CD4-positive, alpha-beta T cell (primary cell): ENCODE results near the gene PNPLA7. TPM values are rescaled to one million over a fixed set of nuclear protein-coding genes. Genes with fewer than 3 reads are reported as not detected.

ENCODE experiments used
- ATAC-seq: fragments of 200-7000 bp; cut with Tn5 transposase; one replicate; pipeline ENCODE4 v1.10.0; 2022; ENCODE audit warnings: mild to moderate bottlenecking; ENCODE audit not compliant: poor library complexity
- CTCF ChIA-PET: fragments of 350-600 bp; sonication (Branson Sonifier 250); formaldehyde crosslinking; loops from one replicate; lab custom pipeline; 2021; ENCODE audit warnings: antibody characterized with exemption, inconsistent platforms; lab: Charles Lee
- POLR2A ChIA-PET: fragments of 350-600 bp; sonication (Branson Sonifier 250); formaldehyde crosslinking; loops from one replicate; lab custom pipeline; 2021; ENCODE audit warnings: antibody characterized with exemption, inconsistent platforms; lab: Charles Lee
- DNase-seq, 14 experiments: peaks; one replicate each; pipeline ENCODE4 v3.0.0-alpha.2; 2013 to 2020; ENCODE audit warnings: mixed read lengths in 2 of 14
- H3K27ac ChIP-seq, 2 donors: one replicate each; pipeline versions ENCODE4 v1.5.1 to v1.7.0; 2013; ENCODE audit warnings: low read length in 2 of 2, low read depth in 1 of 2, mild to moderate bottlenecking in 1 of 2
- H3K27me3 ChIP-seq, 2 experiments: 1 replicate in 1 of 2; 2 replicates in 1 of 2; pipeline versions ENCODE4 v1.6.1 to v1.7.0; 2013; ENCODE audit warnings: low read length in 2 of 2, control low read depth in 1 of 2, mild to moderate bottlenecking in 1 of 2, moderate library complexity in 1 of 2; ENCODE audit not compliant: insufficient read depth in 2 of 2, control insufficient read depth in 1 of 2
- H3K36me3 ChIP-seq: one replicate; pipeline ENCODE4 v1.6.1; 2013; ENCODE audit warnings: low read length, control low read depth; ENCODE audit not compliant: insufficient read depth
- H3K4me1 ChIP-seq: one replicate; pipeline ENCODE4 v1.6.1; 2013; ENCODE audit warnings: low read length, control low read depth; ENCODE audit not compliant: insufficient read depth
- H3K4me3 ChIP-seq: one replicate; pipeline ENCODE4 v1.5.1; 2013; ENCODE audit warnings: mild to moderate bottlenecking, low read length, moderate library complexity
- H3K9me3 ChIP-seq, 2 experiments: 1 replicate in 1 of 2; 2 replicates in 1 of 2; pipeline versions ENCODE4 v1.6.1 to v1.7.0; 2013; ENCODE audit warnings: low read length in 2 of 2, mild to moderate bottlenecking in 2 of 2, control low read depth in 1 of 2, moderate library complexity in 1 of 2; ENCODE audit not compliant: control insufficient read depth in 1 of 2, insufficient read depth in 1 of 2
- H3K27ac Mint-ChIP-seq: one replicate; pipeline ENCODE4 v1.8.0; 2020; ENCODE audit warnings: mixed read lengths
- H3K27me3 Mint-ChIP-seq: one replicate; pipeline ENCODE4 v1.8.0; 2021; ENCODE audit warnings: mixed read lengths
- H3K36me3 Mint-ChIP-seq: one replicate; pipeline ENCODE4 v1.8.0; 2021; ENCODE audit warnings: low read depth, mixed read lengths
- H3K4me1 Mint-ChIP-seq: one replicate; pipeline ENCODE4 v1.8.0; 2021; ENCODE audit warnings: low read depth, mixed read lengths
- H3K4me3 Mint-ChIP-seq: one replicate; pipeline ENCODE4 v1.8.0; 2020; ENCODE audit warnings: mild to moderate bottlenecking, mixed read lengths
- H3K9me3 Mint-ChIP-seq: one replicate; pipeline ENCODE4 v1.8.0; 2020; ENCODE audit warnings: mixed read lengths
- intact Hi-C, 2 experiments: fragments of 100-400 bp; cut with DNase I in 1 of 2; cut with micrococcal nuclease in 1 of 2; formaldehyde crosslinking; loops; one replicate each; pipeline versions ENCODE4 v1.15.1 to v1.9.0; 2023 to 2025; cut with DNase I, micrococcal nuclease
- total RNA-seq, 174 experiments: library from RNA in 2 of 174; stranded (reverse) in 2 of 174; gene quantifications; one replicate each; pipeline ENCODE4 v1.2.3 and lab custom pipeline; 2021 to 2026
- TF ChIP-seq, protein P1 (sequence below): fragments of 200-600 bp; IDR thresholded peaks from one replicate; pipeline ENCODE4 v1.8.0; 2022; ENCODE audit warnings: antibody characterized with exemption, mild to moderate bottlenecking

PNPLA7 gene
- total RNA-seq, 2 experiments from 2014 or later: 7.8 to 8.4 TPM

DNA sequence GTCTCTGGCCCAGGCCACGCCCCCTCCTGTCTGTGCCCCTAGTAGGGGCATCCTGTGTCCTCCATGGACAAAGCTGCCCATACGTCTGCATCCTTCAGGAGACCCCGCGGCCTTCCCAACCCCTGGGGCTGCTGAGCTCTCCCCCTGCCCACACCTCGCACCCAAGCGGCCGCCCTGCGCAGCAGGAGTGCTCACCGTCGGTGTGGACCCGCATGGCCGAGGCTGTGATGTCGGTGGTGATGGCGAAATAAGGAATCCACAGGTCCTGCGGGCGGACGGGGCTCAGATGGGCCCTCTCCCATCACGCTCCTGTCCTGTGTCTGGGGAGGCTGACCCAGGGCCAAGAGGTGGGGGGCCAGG, 86.3 kb downstream of the PNPLA7 start:
- no peaks in the 10 kb centered on the region for H3K36me3 ChIP-seq
- H3K27ac Mint-ChIP-seq: no peak overlapping the region
- H3K27ac ChIP-seq: no peak overlapping the region
- H3K36me3 Mint-ChIP-seq: no peaks in the 10 kb centered on the region
- TF ChIP-seq, protein P1, sequence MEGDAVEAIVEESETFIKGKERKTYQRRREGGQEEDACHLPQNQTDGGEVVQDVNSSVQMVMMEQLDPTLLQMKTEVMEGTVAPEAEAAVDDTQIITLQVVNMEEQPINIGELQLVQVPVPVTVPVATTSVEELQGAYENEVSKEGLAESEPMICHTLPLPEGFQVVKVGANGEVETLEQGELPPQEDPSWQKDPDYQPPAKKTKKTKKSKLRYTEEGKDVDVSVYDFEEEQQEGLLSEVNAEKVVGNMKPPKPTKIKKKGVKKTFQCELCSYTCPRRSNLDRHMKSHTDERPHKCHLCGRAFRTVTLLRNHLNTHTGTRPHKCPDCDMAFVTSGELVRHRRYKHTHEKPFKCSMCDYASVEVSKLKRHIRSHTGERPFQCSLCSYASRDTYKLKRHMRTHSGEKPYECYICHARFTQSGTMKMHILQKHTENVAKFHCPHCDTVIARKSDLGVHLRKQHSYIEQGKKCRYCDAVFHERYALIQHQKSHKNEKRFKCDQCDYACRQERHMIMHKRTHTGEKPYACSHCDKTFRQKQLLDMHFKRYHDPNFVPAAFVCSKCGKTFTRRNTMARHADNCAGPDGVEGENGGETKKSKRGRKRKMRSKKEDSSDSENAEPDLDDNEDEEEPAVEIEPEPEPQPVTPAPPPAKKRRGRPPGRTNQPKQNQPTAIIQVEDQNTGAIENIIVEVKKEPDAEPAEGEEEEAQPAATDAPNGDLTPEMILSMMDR: no peak
- intact Hi-C loops: loop anchor here in 1 of 2 experiments (2.0 to 5.0 kb wide), 2 partner anchors 89 to 162 kb away; partner anchors contain the start of gene NRARP
- H3K9me3 ChIP-seq: no peaks in the 10 kb centered on the region
- no peak for ATAC-seq
- CTCF ChIA-PET: no interaction called here
- POLR2A ChIA-PET: no interaction called here
- peaks cover 43% of the 10 kb centered on the region for H3K4me1 ChIP-seq
- peaks cover 27% of the 10 kb centered on the region for H3K4me1 Mint-ChIP-seq
- no peaks in the 10 kb centered on the region for H3K9me3 Mint-ChIP-seq
- no peaks in the 10 kb centered on the region for H3K27me3 ChIP-seq
- H3K27me3 Mint-ChIP-seq: no peaks in the 10 kb centered on the region
- H3K4me3 ChIP-seq: no peak overlapping the region
- peak in 1 of 14 experiments; percentile 34 for DNase-seq
- no peak overlapping the region for H3K4me3 Mint-ChIP-seq

DNA sequence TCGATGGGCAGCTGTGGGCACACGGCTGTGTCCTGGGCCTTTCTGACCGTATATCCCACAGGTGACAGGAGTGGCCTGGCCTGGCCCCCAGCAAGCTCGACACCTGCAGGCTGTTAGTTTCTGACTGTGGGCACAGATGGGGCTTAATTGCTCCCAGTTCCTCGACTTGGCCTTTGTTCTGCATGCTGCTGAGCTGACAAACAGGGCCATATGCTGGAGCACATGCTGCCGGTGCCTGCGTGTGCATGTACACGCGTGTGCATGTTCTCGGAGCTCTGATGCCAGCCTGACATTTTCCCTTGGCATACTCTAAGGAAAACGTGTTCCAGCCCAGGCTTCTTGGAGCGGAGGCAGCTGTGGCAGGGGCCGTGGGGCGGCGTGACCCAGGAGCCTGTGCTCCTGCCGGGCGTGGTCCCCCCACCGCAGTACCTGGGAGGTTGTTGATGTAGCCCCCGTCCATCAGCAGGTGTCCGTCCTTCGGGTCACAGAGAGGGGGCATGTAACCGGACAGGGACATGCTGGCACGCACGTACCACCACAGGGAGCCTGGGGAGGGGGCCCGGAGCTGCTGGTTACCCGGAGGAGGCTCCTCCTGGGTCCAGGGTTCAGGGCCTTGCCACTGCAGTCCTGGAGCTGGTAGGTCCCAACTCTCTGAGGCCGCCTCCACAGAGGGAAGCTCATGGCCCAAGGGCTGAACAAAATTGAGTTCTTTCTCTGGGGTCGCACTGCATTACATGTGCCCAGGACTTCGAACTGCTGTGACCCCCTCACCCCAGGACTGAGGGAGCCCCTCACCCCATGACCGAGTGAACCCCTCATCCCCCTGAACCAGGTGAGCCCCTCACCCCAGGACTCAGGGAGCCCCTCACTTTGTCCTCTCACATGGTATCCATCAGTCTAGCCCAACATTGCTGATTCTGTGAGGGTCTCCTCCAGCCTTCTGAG, 86.9 kb downstream of the PNPLA7 start:
- Histone ChIP-seq H3K4me1 (peaks cover 47% of the 10 kb centered on the region), H3K27me3 (no peaks in the 10 kb centered on the region), H3K36me3 (no peaks in the 10 kb centered on the region), H3K27ac (no peak overlapping the region), H3K9me3 (no peaks in the 10 kb centered on the region), H3K4me3 (no peak overlapping the region)
- peak overlapping the region; percentile 95 for H3K27ac Mint-ChIP-seq
- POLR2A ChIA-PET: interaction anchor here (1.0 to 2.3 kb wide), 5 partner anchors 14 to 76 kb away, joined by 3 to 9 read pairs (median 4); partner anchors contain the start of genes EXD3 and NOXA1
- no peaks in the 10 kb centered on the region for H3K27me3 Mint-ChIP-seq
- H3K36me3 Mint-ChIP-seq: no peaks in the 10 kb centered on the region
- intact Hi-C loops: loop anchor here in 1 of 2 experiments (2.0 to 5.0 kb wide), 2 partner anchors 90 to 161 kb away; partner anchors contain the start of gene NRARP
- CTCF ChIA-PET: no interaction called here
- H3K9me3 Mint-ChIP-seq: no peaks in the 10 kb centered on the region
- TF ChIP-seq, protein P1: no peak
- H3K4me1 Mint-ChIP-seq: peaks cover 27% of the 10 kb centered on the region
- DNase-seq: no peak
- ATAC-seq: no peak
- peak overlapping the region; percentile 56 for H3K4me3 Mint-ChIP-seq

DNA sequence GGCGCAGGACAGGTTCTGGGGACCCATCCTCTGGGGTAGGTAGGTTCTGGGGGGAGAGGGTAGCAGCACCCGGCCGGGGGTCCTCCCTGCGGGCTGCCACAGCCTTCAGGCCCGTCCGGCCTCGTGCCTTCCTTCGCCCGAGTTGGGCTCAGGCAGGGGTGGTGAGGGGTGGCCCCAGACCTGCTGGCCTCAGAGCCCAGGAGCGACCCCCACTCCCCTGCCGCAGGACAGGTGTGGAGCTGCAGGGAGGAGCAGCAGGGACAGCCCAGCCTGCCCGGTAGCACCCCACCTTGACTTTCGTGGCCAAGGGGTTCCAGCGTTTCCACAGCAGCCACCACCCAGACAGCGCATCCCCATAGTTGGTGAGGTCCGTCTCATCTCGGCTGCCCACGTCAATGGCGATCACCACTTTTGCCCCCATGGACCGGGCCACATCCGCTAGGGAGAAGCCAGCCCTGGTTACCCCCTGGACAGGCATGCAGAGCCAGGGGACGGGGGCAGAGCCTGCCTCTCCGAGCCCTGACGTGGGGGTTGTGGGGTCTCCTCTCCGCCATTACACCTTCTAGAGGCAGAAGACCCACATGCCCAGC, 87.7 kb downstream of the PNPLA7 start:
- no peaks in the 10 kb centered on the region for H3K27me3 Mint-ChIP-seq
- H3K9me3 Mint-ChIP-seq: no peaks in the 10 kb centered on the region
- intact Hi-C loops: loop anchor here in 1 of 2 experiments (2.0 to 5.0 kb wide), 2 partner anchors 90 to 160 kb away; partner anchors contain the start of gene NRARP
- peak overlapping the region; percentile 87 for H3K4me3 Mint-ChIP-seq
- Histone ChIP-seq H3K4me1 (peaks cover 55% of the 10 kb centered on the region), H3K9me3 (no peaks in the 10 kb centered on the region), H3K27me3 (no peaks in the 10 kb centered on the region), H3K4me3 (peak overlapping the region; percentile 42), H3K27ac (peak overlapping the region; percentile 48 to 81), H3K36me3 (peaks cover 5% of the 10 kb centered on the region)
- H3K4me1 Mint-ChIP-seq: peaks cover 27% of the 10 kb centered on the region
- POLR2A ChIA-PET: interaction anchor here (1.0 to 2.3 kb wide), 6 partner anchors 13 to 90 kb away, joined by 3 to 9 read pairs (median 4); partner anchors contain the start of genes EXD3, MRPL41 and NOXA1
- ATAC-seq (no peak), DNase-seq (no peak)
- CTCF ChIA-PET: no interaction called here
- H3K27ac Mint-ChIP-seq: peak overlapping the region; percentile 95
- TF ChIP-seq, protein P1: no peak
- H3K36me3 Mint-ChIP-seq: no peaks in the 10 kb centered on the region
